T-helper 2 cell treated with Interferon-gamma antibody and Interleukin-4, amounts not matched to agents 5 μg/mL and 100 μg/mL, for 36 hours (primary cell): ENCODE data around the gene CACNA1C.

Source experiments
- DNase-seq: peaks from one replicate; pipeline ENCODE4 v3.0.0; 2021; ENCODE audit warnings: low spot score
- H3K27ac Mint-ChIP-seq: one replicate; pipeline ENCODE4 v1.8.0; 2021; ENCODE audit warnings: mild to moderate bottlenecking, mixed read lengths
- H3K27me3 Mint-ChIP-seq: one replicate; pipeline ENCODE4 v1.8.0; 2021; ENCODE audit warnings: low read depth, mixed read lengths
- H3K36me3 Mint-ChIP-seq: one replicate; pipeline ENCODE4 v1.8.0; 2021; ENCODE audit warnings: low read depth, mixed read lengths
- H3K4me1 Mint-ChIP-seq: one replicate; pipeline ENCODE4 v1.8.0; 2021; ENCODE audit warnings: low read depth, mixed read lengths
- H3K4me3 Mint-ChIP-seq: one replicate; pipeline ENCODE4 v1.8.0; 2022; ENCODE audit warnings: mild to moderate bottlenecking, moderate library complexity, mixed read lengths
- H3K9me3 Mint-ChIP-seq: one replicate; pipeline ENCODE4 v1.8.0; 2021; ENCODE audit warnings: mixed read lengths

CACNA1C gene

GRCh38 chr12:2507814-2508213, 455.0 kb downstream of the CACNA1C start:
- Mint-ChIP-seq H3K4me1 (peaks cover 1% of the 10 kb centered on the region), H3K4me3 (no peak overlapping the region), H3K9me3 (no peaks in the 10 kb centered on the region)

GRCh38 chr12:2509137-2509536, 456.4 kb downstream of the CACNA1C start:
- H3K9me3 Mint-ChIP-seq = no peaks in the 10 kb centered on the region
- peaks cover 4% of the 10 kb centered on the region for H3K4me1 Mint-ChIP-seq
- no peak overlapping the region for H3K27ac Mint-ChIP-seq
- H3K36me3 Mint-ChIP-seq = no peaks in the 10 kb centered on the region
- H3K27me3 Mint-ChIP-seq = no peaks in the 10 kb centered on the region
- H3K4me3 Mint-ChIP-seq = no peak overlapping the region
- no peak for DNase-seq

More at GRCh38 chr12:2507814-2508213, 455.0 kb downstream of the CACNA1C start:
- no peak for DNase-seq
- Mint-ChIP-seq H3K36me3 (no peaks in the 10 kb centered on the region), H3K27me3 (no peaks in the 10 kb centered on the region), H3K27ac (no peak overlapping the region)

GRCh38 chr12:2510045-2510444, 457.3 kb downstream of the CACNA1C start:
- Mint-ChIP-seq H3K36me3 (no peaks in the 10 kb centered on the region), H3K4me1 (peaks cover 4% of the 10 kb centered on the region), H3K27me3 (no peaks in the 10 kb centered on the region), H3K9me3 (no peaks in the 10 kb centered on the region), H3K27ac (no peak overlapping the region), H3K4me3 (no peak overlapping the region)
- DNase-seq = no peak

- Mint-ChIP-seq H3K27ac (no peak overlapping the region), H3K27me3 (peaks cover 4% of the 10 kb centered on the region), H3K9me3 (no peaks in the 10 kb centered on the region), H3K4me1 (peaks cover 4% of the 10 kb centered on the region), H3K36me3 (no peaks in the 10 kb centered on the region), H3K4me3 (no peak overlapping the region)
- no peak for DNase-seq
Measured at GRCh38 chr12:2513141-2514037, 460.6 kb downstream of the CACNA1C start.

GRCh38 chr12:2514038-2514340, 461.2 kb downstream of the CACNA1C start:
- Mint-ChIP-seq H3K36me3 (no peaks in the 10 kb centered on the region), H3K27ac (no peak overlapping the region), H3K27me3 (peaks cover 4% of the 10 kb centered on the region), H3K4me3 (no peak overlapping the region), H3K4me1 (peaks cover 4% of the 10 kb centered on the region), H3K9me3 (no peaks in the 10 kb centered on the region)
- DNase-seq = no peak

- H3K4me3 Mint-ChIP-seq = no peak overlapping the region
- no peaks in the 10 kb centered on the region for H3K9me3 Mint-ChIP-seq
- no peaks in the 10 kb centered on the region for H3K36me3 Mint-ChIP-seq
- no peak for DNase-seq
- H3K27ac Mint-ChIP-seq = no peak overlapping the region
- peaks cover 3% of the 10 kb centered on the region for H3K4me1 Mint-ChIP-seq
- peaks cover 3% of the 10 kb centered on the region for H3K27me3 Mint-ChIP-seq
Measured at GRCh38 chr12:2520722-2521246, 468.0 kb downstream of the CACNA1C start.

GRCh38 chr12:2523317-2523716, 470.5 kb downstream of the CACNA1C start:
- Mint-ChIP-seq H3K27ac (no peak overlapping the region), H3K4me3 (no peak overlapping the region), H3K27me3 (no peaks in the 10 kb centered on the region), H3K4me1 (peaks cover 13% of the 10 kb centered on the region), H3K9me3 (no peaks in the 10 kb centered on the region), H3K36me3 (no peaks in the 10 kb centered on the region)
- DNase-seq = no peak

GRCh38 chr12:2523844-2524243, 471.1 kb downstream of the CACNA1C start:
- DNase-seq = no peak
- Mint-ChIP-seq H3K4me1 (peaks cover 14% of the 10 kb centered on the region), H3K4me3 (no peak overlapping the region), H3K9me3 (no peaks in the 10 kb centered on the region), H3K27ac (no peak overlapping the region), H3K36me3 (no peaks in the 10 kb centered on the region), H3K27me3 (no peaks in the 10 kb centered on the region)

GRCh38 chr12:2526371-2526770, 473.6 kb downstream of the CACNA1C start:
- H3K4me3 Mint-ChIP-seq = peak overlapping the region; percentile 39
- H3K4me1 Mint-ChIP-seq = peaks cover 24% of the 10 kb centered on the region
- H3K27ac Mint-ChIP-seq = no peak overlapping the region
- peak; percentile 34 for DNase-seq
- no peaks in the 10 kb centered on the region for H3K36me3 Mint-ChIP-seq
- no peaks in the 10 kb centered on the region for H3K9me3 Mint-ChIP-seq
- H3K27me3 Mint-ChIP-seq = no peaks in the 10 kb centered on the region

GRCh38 chr12:2528001-2528400, 475.2 kb downstream of the CACNA1C start:
- Mint-ChIP-seq H3K27ac (no peak overlapping the region), H3K9me3 (no peaks in the 10 kb centered on the region), H3K27me3 (no peaks in the 10 kb centered on the region), H3K4me1 (peaks cover 27% of the 10 kb centered on the region), H3K4me3 (no peak overlapping the region), H3K36me3 (no peaks in the 10 kb centered on the region)
- no peak for DNase-seq

- H3K27ac Mint-ChIP-seq = no peak overlapping the region
- no peak for DNase-seq
- H3K4me1 Mint-ChIP-seq = peaks cover 26% of the 10 kb centered on the region
- no peaks in the 10 kb centered on the region for H3K36me3 Mint-ChIP-seq
- H3K27me3 Mint-ChIP-seq = no peaks in the 10 kb centered on the region
- no peaks in the 10 kb centered on the region for H3K9me3 Mint-ChIP-seq
- peak overlapping the region; percentile 22 for H3K4me3 Mint-ChIP-seq
Measured at GRCh38 chr12:2529807-2530206, 477.0 kb downstream of the CACNA1C start.

GRCh38 chr12:2531371-2531770, 478.6 kb downstream of the CACNA1C start:
- no peaks in the 10 kb centered on the region for H3K9me3 Mint-ChIP-seq
- no peaks in the 10 kb centered on the region for H3K27me3 Mint-ChIP-seq
- no peak for DNase-seq
- H3K27ac Mint-ChIP-seq = no peak overlapping the region
- H3K4me3 Mint-ChIP-seq = no peak overlapping the region
- no peaks in the 10 kb centered on the region for H3K36me3 Mint-ChIP-seq
- peaks cover 22% of the 10 kb centered on the region for H3K4me1 Mint-ChIP-seq

- Mint-ChIP-seq H3K9me3 (no peaks in the 10 kb centered on the region), H3K4me3 (no peak overlapping the region), H3K27ac (no peak overlapping the region), H3K36me3 (no peaks in the 10 kb centered on the region), H3K27me3 (no peaks in the 10 kb centered on the region), H3K4me1 (peaks cover 16% of the 10 kb centered on the region)
- DNase-seq = no peak
Measured at GRCh38 chr12:2533036-2533435, 480.2 kb downstream of the CACNA1C start.

GRCh38 chr12:2535583-2536204, 482.9 kb downstream of the CACNA1C start:
- Mint-ChIP-seq H3K27ac (no peak overlapping the region), H3K4me3 (no peak overlapping the region), H3K4me1 (peaks cover 6% of the 10 kb centered on the region), H3K36me3 (no peaks in the 10 kb centered on the region), H3K27me3 (no peaks in the 10 kb centered on the region), H3K9me3 (no peaks in the 10 kb centered on the region)
- no peak for DNase-seq
